Measurements from ENCODE around the gene MYBBP1A. TPM values are rescaled to one million over a fixed set of nuclear protein-coding genes. Genes with fewer than 3 reads are reported as not detected.

The MYBBP1A gene
- total RNA-seq, 4 donors from 2014 or later, result 25.4 to 148 (median 81.5) TPM

DNA sequence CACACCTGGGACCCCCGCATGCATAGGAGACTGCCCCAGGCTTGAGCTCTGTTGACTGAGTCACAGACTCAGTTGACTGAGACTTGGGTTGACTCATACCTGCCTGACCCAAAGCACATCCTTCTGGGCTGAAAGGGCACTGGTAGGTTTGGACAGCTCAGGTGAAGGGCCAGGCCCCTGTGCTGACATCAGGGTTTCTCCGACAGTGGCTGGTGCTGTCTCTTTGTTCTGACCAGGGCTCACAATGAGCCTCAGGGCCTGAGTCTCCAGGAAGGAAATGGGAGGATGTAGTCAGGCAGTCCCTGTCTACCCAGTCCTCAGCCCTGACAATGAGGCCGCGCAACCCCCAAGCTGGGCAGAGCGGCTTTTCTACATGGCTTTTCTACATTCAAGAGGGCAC lies 50.0 kb downstream of the MYBBP1A start:
- H3K4me3 ChIP-seq, result no peak overlapping the region
- peaks cover 36% of the 10 kb centered on the region for H3K27me3 ChIP-seq
- intact Hi-C loops (cut with DNase I; ENCODE audit: low total_unique reads), result no loop called here
- no peak for TF ChIP-seq EP300 (IDR thresholded peaks at IDR 0.05; ENCODE audit: low read depth)
- no peak for TF ChIP-seq POLR2AphosphoS5 (IDR thresholded peaks at IDR 0.05)
- TF ChIP-seq, protein P1, sequence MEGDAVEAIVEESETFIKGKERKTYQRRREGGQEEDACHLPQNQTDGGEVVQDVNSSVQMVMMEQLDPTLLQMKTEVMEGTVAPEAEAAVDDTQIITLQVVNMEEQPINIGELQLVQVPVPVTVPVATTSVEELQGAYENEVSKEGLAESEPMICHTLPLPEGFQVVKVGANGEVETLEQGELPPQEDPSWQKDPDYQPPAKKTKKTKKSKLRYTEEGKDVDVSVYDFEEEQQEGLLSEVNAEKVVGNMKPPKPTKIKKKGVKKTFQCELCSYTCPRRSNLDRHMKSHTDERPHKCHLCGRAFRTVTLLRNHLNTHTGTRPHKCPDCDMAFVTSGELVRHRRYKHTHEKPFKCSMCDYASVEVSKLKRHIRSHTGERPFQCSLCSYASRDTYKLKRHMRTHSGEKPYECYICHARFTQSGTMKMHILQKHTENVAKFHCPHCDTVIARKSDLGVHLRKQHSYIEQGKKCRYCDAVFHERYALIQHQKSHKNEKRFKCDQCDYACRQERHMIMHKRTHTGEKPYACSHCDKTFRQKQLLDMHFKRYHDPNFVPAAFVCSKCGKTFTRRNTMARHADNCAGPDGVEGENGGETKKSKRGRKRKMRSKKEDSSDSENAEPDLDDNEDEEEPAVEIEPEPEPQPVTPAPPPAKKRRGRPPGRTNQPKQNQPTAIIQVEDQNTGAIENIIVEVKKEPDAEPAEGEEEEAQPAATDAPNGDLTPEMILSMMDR (IDR thresholded peaks at IDR 0.05), result no peak
- no peak for TF ChIP-seq POLR2A (IDR thresholded peaks at IDR 0.05)
- no peaks in the 10 kb centered on the region for H3K36me3 ChIP-seq
- no peak for DNase-seq
- H3K27ac ChIP-seq, result no peak overlapping the region
- in situ Hi-C loops (cut with MboI; ENCODE audit: low pct_ligation_motif_present in 1 of 4, low pct_unique_long_range_greater_than_20kb in 1 of 4, low sequenced_read_pairs in 3 of 4), result no loop called here
- no peaks in the 10 kb centered on the region for H3K9me3 ChIP-seq
- H3K4me1 ChIP-seq, result peaks cover under 1 to 3% (median 2%) of the 10 kb centered on the region in 4 donors
- WGBS, 2 donors (ENCODE audit: low coverage in 1 of 2), result 99% methylated on average over 5 of the region's 5 CpGs; no CpG with 5 or more reads in 1 of the 2 donors

DNA sequence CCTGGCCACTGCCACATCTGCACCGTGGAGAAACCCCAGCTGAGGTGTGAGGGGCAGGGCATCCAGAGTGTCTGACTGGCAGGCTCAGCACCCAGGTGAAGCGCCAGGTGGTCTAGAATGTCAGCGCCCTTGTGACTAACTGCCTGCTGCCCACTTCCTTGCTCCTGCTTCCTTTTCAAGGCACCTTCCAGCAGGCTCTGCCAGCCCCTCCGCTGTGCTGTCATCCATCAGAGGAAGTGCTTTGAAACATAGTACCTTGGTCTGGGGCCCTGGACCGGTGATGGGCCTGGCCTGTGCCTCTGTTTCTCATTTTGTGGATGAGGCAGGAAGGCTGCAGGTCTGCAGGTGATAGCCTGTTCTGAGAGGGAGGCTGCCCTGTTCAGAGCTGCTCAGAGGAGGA lies 51.0 kb downstream of the MYBBP1A start:
- Histone ChIP-seq H3K4me1 (peaks cover 11 to 13% (median 11%) of the 10 kb centered on the region in 4 donors), H3K36me3 (no peaks in the 10 kb centered on the region), H3K27me3 (peaks cover 46% of the 10 kb centered on the region), H3K4me3 (no peak overlapping the region), H3K27ac (no peak overlapping the region), H3K9me3 (no peaks in the 10 kb centered on the region)
- in situ Hi-C loops (cut with MboI; ENCODE audit: low pct_ligation_motif_present in 1 of 4, low pct_unique_long_range_greater_than_20kb in 1 of 4, low sequenced_read_pairs in 3 of 4), result no loop called here
- no peak for TF ChIP-seq EP300 (IDR thresholded peaks at IDR 0.05; ENCODE audit: low read depth)
- no peak for TF ChIP-seq POLR2A (IDR thresholded peaks at IDR 0.05)
- TF ChIP-seq POLR2AphosphoS5 (IDR thresholded peaks at IDR 0.05), result no peak
- TF ChIP-seq, protein P1 (IDR thresholded peaks at IDR 0.05), result no peak
- WGBS, 2 donors (ENCODE audit: low coverage in 1 of 2), result 71% methylated on average over 5 of the region's 5 CpGs; no CpG with 5 or more reads in 1 of the 2 donors
- no peak for DNase-seq
- intact Hi-C loops (cut with DNase I; ENCODE audit: low total_unique reads), result no loop called here

DNA sequence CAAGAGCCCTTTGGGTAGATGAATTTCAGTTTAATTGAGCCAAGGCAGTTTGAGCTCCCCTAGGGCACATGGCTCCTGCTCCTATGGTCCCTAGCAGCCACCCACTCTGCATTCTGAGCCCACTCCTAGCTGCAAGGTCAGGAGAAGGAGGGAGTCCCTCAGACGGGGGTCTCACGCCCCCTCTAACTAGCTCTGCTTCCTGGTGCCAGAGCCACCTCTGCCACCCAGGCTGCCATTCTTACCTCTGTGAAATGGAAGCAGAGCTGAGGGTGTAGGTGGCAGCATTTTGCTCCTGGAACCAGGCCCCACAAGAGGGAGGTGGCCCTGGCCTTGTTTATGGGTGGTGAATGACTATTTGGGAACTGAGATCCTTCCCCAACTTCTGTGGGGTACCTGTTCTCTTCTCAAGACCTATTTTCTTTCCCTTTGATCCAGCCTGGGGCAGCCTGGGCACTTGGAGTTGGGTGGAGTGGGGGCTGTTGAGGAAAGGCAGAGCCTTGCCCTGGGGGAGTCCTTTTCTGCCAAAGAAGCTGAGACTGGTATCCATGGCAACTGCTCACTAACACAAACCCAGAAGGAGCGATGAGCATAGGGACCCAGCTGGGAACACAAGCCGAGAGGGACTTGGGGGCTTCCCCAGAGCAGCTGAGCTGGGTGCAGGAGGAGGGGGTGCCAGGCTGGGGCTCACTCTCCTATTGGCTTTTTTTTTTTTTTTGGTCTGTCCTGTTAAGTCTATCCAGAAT lies 51.7 kb downstream of the MYBBP1A start:
- intact Hi-C loops (cut with DNase I; ENCODE audit: low total_unique reads) (no loop called here), in situ Hi-C loops (cut with MboI; ENCODE audit: low pct_ligation_motif_present in 1 of 4, low pct_unique_long_range_greater_than_20kb in 1 of 4, low sequenced_read_pairs in 3 of 4) (no loop called here)
- WGBS, 2 donors (ENCODE audit: low coverage in 1 of 2), result 86% methylated on average over 4 of the region's 4 CpGs; no CpG with 5 or more reads in 1 of the 2 donors
- DNase-seq, result no peak
- H3K27me3 ChIP-seq, result peaks cover 49% of the 10 kb centered on the region
- H3K36me3 ChIP-seq, result no peaks in the 10 kb centered on the region
- no peaks in the 10 kb centered on the region for H3K9me3 ChIP-seq
- no peak overlapping the region for H3K4me3 ChIP-seq
- H3K4me1 ChIP-seq, result peaks cover 12 to 17% (median 14%) of the 10 kb centered on the region in 4 donors
- H3K27ac ChIP-seq, result no peak overlapping the region
- TF ChIP-seq POLR2AphosphoS5 (IDR thresholded peaks at IDR 0.05) (no peak), POLR2A (IDR thresholded peaks at IDR 0.05) (no peak), EP300 (IDR thresholded peaks at IDR 0.05; ENCODE audit: low read depth) (no peak)
- TF ChIP-seq, protein P1 (IDR thresholded peaks at IDR 0.05), result no peak

DNA sequence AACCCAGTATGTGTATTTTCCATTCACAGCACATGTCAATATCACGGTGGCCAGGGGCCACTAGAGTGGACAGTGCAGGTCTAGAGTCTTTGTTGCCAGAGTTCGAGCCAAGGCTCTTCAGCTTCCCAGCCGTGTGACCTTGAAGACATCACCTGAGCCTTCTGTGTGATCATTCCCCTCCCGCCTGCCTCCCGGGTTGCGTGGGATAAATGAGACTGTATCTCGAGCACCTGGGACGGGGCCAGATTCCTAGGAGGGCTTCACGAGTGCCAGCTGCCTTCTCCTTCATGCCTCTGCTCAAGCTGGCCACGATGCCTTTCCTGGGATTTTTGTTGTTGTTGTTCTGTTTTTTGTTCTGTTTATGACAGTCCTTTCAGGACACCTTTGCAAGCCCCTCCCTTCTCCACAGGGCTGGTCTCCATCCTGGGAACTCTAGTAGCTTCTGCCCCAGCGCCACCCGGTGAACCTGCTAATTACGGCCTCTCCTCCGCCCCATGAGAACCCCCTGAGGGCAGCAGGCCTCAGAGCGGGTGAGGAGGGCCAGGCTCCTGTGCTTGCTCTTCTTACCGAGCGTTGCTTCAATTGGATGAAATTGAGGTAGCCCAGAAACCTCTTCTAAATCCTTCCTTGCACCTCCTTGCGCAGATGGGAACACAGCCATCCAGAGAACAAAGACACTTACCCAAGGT lies 52.6 kb downstream of the MYBBP1A start:
- intact Hi-C loops (cut with DNase I; ENCODE audit: low total_unique reads), result no loop called here
- Histone ChIP-seq H3K4me1 (peaks cover 12 to 22% (median 19%) of the 10 kb centered on the region in 4 donors), H3K9me3 (no peaks in the 10 kb centered on the region), H3K36me3 (no peaks in the 10 kb centered on the region), H3K4me3 (no peak overlapping the region), H3K27me3 (peaks cover 55% of the 10 kb centered on the region), H3K27ac (no peak overlapping the region)
- no peak for TF ChIP-seq POLR2AphosphoS5 (IDR thresholded peaks at IDR 0.05)
- no peak for TF ChIP-seq EP300 (IDR thresholded peaks at IDR 0.05; ENCODE audit: low read depth)
- TF ChIP-seq, protein P1 (IDR thresholded peaks at IDR 0.05), result no peak
- TF ChIP-seq POLR2A (IDR thresholded peaks at IDR 0.05), result no peak
- DNase-seq, result no peak
- in situ Hi-C loops (cut with MboI; ENCODE audit: low pct_ligation_motif_present in 1 of 4, low pct_unique_long_range_greater_than_20kb in 1 of 4, low sequenced_read_pairs in 3 of 4), result no loop called here
- 78 to 85% methylated on average over 7 to 18 of the region's 18 CpGs for WGBS, 2 donors (ENCODE audit: low coverage in 1 of 2)
